ENCODE results near the gene MECP2.

GRCh38 chrX:153995504-153995903, 102.0 kb downstream of the MECP2 start:
- TF ChIP-seq HOXA7 (CRISPR knock-in tag; IDR thresholded peaks at IDR 0.05), result no peak
- TF ChIP-seq CTCF (IDR thresholded peaks at IDR 0.05), result no peak
- TF ChIP-seq RAD21 (conservative IDR thresholded peaks at IDR 0.05 in 1 of 2, IDR thresholded peaks at IDR 0.05 in 1 of 2), result no peak
- TF ChIP-seq JUN (IDR thresholded peaks at IDR 0.05), result no peak
- TF ChIP-seq RFX5 (IDR thresholded peaks at IDR 0.05), result no peak
- TF ChIP-seq MAX (IDR thresholded peaks at IDR 0.05), result no peak
- no peak for TF ChIP-seq CEBPB (IDR thresholded peaks at IDR 0.05)
- TF ChIP-seq, protein P1, sequence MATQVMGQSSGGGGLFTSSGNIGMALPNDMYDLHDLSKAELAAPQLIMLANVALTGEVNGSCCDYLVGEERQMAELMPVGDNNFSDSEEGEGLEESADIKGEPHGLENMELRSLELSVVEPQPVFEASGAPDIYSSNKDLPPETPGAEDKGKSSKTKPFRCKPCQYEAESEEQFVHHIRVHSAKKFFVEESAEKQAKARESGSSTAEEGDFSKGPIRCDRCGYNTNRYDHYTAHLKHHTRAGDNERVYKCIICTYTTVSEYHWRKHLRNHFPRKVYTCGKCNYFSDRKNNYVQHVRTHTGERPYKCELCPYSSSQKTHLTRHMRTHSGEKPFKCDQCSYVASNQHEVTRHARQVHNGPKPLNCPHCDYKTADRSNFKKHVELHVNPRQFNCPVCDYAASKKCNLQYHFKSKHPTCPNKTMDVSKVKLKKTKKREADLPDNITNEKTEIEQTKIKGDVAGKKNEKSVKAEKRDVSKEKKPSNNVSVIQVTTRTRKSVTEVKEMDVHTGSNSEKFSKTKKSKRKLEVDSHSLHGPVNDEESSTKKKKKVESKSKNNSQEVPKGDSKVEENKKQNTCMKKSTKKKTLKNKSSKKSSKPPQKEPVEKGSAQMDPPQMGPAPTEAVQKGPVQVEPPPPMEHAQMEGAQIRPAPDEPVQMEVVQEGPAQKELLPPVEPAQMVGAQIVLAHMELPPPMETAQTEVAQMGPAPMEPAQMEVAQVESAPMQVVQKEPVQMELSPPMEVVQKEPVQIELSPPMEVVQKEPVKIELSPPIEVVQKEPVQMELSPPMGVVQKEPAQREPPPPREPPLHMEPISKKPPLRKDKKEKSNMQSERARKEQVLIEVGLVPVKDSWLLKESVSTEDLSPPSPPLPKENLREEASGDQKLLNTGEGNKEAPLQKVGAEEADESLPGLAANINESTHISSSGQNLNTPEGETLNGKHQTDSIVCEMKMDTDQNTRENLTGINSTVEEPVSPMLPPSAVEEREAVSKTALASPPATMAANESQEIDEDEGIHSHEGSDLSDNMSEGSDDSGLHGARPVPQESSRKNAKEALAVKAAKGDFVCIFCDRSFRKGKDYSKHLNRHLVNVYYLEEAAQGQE (IDR thresholded peaks at IDR 0.05), result no peak
- TF ChIP-seq BHLHE40 (IDR thresholded peaks at IDR 0.05; ENCODE audit: low read depth, low read length), result no peak
- TF ChIP-seq ESRRA (IDR thresholded peaks at IDR 0.05; ENCODE audit: borderline replicate concordance, low read length), result no peak
- TF ChIP-seq POLR2A (IDR thresholded peaks at IDR 0.05; ENCODE audit: low read length), result no peak
- no peak for TF ChIP-seq KDM1A (IDR thresholded peaks at IDR 0.05; ENCODE audit: low read depth)
- no peak for TF ChIP-seq CHD2 (IDR thresholded peaks at IDR 0.05; ENCODE audit: low read length, partially characterized antibody)
